Subcutaneous adipose tissue (tissue), 4 donors: ENCODE results near the gene LSM14A. TPM values are rescaled to one million over a fixed set of nuclear protein-coding genes. Genes with fewer than 3 reads are reported as not detected.

Source experiments
- total RNA-seq, 4 donors: library from RNA; depleted of rRNA; stranded (reverse); fragments of >200 nt; gene quantifications; one replicate each; pipeline ENCODE4 v1.1.0, GENCODE V29; 2016
- TF ChIP-seq, protein P1 (sequence below): fragments of 450-650 bp; IDR thresholded peaks from one replicate; pipeline ENCODE4 v1.5.1; 2016; ENCODE audit warnings: low read depth, mild to moderate bottlenecking, control low read depth, antibody characterized with exemption, moderate library complexity

Gene LSM14A
- total RNA-seq, 4 donors from 2014 or later = 60.9 to 113 (median 89.1) TPM

DNA sequence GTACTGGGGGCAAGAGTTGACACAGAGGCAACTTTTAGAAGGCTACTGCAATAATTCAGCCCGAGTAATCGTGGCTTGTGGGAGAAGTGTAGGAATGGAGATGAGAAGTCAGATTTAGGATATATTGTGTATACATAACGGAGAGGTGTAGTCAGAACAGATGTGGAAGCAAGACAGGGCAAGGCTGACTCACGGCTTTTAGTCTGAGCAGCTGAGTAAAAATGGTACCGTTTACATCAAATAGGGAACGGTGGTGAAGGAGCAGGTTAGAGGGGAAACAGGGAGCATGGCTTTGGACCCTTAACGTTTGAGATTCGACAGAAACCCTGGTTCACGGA lies 796 bp upstream of the LSM14A start:
- TF ChIP-seq, protein P1, sequence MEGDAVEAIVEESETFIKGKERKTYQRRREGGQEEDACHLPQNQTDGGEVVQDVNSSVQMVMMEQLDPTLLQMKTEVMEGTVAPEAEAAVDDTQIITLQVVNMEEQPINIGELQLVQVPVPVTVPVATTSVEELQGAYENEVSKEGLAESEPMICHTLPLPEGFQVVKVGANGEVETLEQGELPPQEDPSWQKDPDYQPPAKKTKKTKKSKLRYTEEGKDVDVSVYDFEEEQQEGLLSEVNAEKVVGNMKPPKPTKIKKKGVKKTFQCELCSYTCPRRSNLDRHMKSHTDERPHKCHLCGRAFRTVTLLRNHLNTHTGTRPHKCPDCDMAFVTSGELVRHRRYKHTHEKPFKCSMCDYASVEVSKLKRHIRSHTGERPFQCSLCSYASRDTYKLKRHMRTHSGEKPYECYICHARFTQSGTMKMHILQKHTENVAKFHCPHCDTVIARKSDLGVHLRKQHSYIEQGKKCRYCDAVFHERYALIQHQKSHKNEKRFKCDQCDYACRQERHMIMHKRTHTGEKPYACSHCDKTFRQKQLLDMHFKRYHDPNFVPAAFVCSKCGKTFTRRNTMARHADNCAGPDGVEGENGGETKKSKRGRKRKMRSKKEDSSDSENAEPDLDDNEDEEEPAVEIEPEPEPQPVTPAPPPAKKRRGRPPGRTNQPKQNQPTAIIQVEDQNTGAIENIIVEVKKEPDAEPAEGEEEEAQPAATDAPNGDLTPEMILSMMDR = no peak

DNA sequence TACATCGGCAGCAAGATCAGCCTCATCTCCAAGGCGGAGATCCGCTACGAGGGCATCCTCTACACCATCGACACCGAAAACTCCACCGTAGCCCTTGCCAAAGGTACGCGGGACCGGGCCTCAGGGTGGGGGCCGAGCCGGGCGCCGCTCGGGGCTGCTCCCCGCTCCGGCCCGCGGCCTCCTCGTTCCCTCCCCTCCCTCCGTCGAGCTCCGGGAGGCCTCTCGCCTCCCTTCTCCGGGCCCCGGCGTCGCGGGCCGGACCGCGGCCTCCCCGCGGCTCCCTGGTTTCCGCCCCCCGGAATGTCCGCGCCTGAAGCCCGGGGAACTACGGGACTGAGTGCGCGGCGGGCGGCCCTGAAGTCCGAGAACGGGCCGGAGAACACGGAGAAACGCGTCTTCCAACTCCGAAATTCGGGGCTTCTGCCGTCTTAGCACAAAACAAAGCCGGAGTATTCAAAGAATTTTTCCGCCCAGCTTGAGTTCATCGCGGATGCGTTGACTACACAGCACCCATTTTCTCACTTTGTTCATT lies 423 bp downstream of the LSM14A start:
- TF ChIP-seq, protein P1 = no peak

DNA sequence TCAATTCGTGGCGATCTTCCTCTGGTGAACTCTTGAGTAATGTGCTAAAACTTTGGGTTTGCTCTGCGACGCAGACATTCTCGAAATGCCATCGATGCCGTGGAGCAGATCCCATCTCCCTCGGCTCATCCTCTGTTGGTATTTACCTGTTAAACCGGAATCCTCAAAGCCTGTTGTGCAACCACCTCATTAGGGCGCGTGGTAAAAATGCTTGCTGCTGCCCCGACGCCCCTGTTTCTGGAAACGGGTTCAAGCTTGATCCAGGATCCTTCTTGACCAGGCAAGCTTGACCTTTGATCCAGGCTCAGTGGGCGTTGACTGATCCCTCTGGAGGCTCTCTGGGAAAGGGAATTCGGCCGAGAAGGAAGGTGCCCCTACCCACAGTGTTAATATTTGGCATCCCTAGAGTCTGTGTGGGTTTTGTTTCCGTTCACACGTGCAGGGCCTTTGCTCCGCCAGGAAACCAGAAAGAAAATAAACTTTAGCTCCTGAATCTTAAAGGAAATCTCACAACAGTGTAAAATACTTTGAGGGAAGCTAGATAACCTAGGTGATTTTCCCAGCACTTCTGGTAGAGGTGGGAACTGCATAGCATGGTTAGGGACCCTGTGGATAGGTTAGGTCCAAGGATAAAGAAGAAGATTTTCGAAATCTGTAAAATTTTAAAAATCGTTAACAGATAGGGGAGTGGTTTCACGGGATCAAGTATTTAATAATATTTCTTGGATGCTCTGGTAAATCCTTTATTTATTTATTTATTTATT lies 1.1 kb downstream of the LSM14A start:
- TF ChIP-seq, protein P1 = no peak

DNA sequence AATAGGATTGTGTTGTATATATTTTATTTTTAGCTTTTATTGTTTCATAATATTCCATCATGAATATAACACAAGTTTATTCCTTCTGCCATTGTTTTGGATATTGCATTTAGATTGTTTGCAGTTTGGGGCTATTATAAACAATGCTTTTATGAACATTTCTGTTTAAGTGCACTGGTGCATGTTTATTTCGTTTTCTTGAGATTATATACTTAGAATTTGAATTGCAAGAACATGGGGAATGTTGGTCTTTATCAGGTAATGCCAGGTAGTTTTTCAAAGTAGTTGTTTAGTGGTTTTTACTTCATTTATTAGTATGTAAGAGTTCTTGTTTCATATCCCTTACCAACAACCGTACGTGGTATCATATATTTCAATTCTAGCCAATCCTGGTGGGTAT lies 4.3 kb downstream of the LSM14A start:
- TF ChIP-seq, protein P1 = no peak

DNA sequence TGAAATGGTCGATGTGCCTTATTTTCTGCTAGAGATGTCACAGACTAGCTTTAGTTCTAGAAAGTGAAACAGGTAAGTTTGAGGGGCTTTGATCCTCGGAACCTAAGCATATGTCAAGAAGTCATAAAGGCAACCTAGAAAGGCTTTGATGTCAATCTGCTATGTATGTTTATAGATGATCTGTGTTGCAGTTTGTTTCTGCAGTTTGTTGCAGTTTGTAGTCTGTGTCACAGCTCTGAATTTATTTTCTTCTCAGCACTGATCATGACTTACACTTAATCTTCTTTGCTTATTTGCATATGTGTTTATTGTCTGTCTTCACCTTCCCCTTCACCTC lies 5.9 kb downstream of the LSM14A start:
- TF ChIP-seq, protein P1 = no peak

DNA sequence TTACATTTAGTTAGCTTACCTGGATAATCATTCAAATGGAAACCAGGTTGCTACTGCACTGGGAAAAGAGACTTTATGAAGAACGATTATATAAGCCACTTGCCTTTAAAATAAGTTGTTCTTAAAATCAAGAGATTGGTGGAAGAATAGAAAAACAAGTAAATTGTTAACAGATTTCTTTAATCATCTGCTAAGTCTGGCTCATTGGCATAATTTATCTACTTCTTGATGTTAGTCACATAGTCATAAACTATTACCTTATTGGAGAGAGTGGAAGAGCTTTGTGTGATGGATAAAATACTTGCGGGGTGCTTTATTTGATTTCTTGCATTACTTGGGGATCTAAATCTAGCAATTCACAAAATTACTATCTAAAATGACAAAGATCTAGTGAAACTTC lies 6.8 kb downstream of the LSM14A start:
- TF ChIP-seq, protein P1 = no peak

DNA sequence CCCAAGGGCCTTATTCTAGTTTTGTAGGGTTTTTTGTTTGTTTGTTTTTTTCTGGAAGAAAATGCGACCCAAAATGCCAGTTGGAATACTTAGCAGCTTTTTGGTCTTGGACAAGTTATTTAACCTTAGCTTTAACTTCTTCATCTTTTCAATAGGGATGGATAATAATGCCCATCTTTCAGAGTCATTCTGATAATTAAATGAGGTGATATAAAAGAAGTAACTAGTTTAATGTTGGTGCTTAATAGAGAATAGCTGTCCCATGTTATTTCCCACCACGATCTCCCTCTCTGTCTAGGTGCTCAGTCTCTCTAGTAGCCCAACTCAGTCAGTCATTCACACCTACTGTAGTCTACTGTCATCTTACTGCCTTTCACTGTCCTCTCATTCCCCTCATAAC lies 8.0 kb downstream of the LSM14A start:
- TF ChIP-seq, protein P1 = no peak
